Osteoblast (primary cell): ENCODE data around the gene ST6GALNAC3. TPM values are rescaled to one million over a fixed set of nuclear protein-coding genes. Genes with fewer than 3 reads are reported as not detected.

Experiments used
- DNase-seq: peaks from one replicate; pipeline ENCODE4 v3.0.0; 2011; ENCODE audit warnings: low spot score, mixed read lengths; ENCODE audit not compliant: insufficient read length; ENCODE audit errors: missing footprints
- H2AFZ ChIP-seq: 2 replicates; pipeline ENCODE4 v1.6.0; 2011; ENCODE audit warnings: mild to moderate bottlenecking, low read length
- H3K27ac ChIP-seq: 2 replicates; pipeline ENCODE4 v1.5.1; 2011; ENCODE audit warnings: mild to moderate bottlenecking, low read depth, low read length, moderate library complexity
- H3K27me3 ChIP-seq: 2 replicates; pipeline ENCODE4 v1.6.0; 2012; ENCODE audit warnings: mild to moderate bottlenecking, control low read depth, inconsistent platforms, low read length, moderate library complexity; ENCODE audit not compliant: insufficient read depth
- H3K36me3 ChIP-seq: 2 replicates; pipeline ENCODE4 v1.5.1; 2011; ENCODE audit warnings: mild to moderate bottlenecking, low read length, control low read depth, moderate library complexity; ENCODE audit not compliant: insufficient read depth
- H3K4me1 ChIP-seq: 2 replicates; pipeline ENCODE4 v1.5.1; 2011; ENCODE audit warnings: mild to moderate bottlenecking, low read length, control low read depth, moderate library complexity; ENCODE audit not compliant: insufficient read depth
- H3K4me2 ChIP-seq: 2 replicates; pipeline ENCODE4 v1.6.0; 2011; ENCODE audit warnings: mild to moderate bottlenecking, low read length; ENCODE audit not compliant: insufficient read depth
- H3K4me3 ChIP-seq: fragments of 200-600 bp; sonication (generic); 3 replicates; pipeline ENCODE4 v1.5.1; 2012; ENCODE audit warnings: mild to moderate bottlenecking, low read length, inconsistent platforms; ENCODE audit not compliant: insufficient read depth
- H3K79me2 ChIP-seq: 2 replicates; pipeline ENCODE4 v1.6.0; 2012; ENCODE audit warnings: mild to moderate bottlenecking, low read length, control low read depth, inconsistent platforms; ENCODE audit not compliant: insufficient read depth
- H3K9me3 ChIP-seq: 2 replicates; pipeline ENCODE4 v1.5.1; 2011; ENCODE audit warnings: low read depth, low read length, control low read depth
- H4K20me1 ChIP-seq: 2 replicates; pipeline ENCODE4 v1.6.0; 2012; ENCODE audit warnings: mild to moderate bottlenecking, low read length, control low read depth; ENCODE audit not compliant: insufficient read depth
- CTCF ChIP-seq: IDR thresholded peaks from 2 replicates; pipeline ENCODE4 v1.5.1; 2011; ENCODE audit warnings: mild to moderate bottlenecking, low read depth, low read length, moderate library complexity; ENCODE audit errors: extremely low read depth
- total RNA-seq: library from RNA; depleted of rRNA; stranded (reverse); fragments of >200 nt; gene quantifications from 2 replicates; pipeline ENCODE4 v1.2.3, GENCODE V29; 2012

The ST6GALNAC3 gene
- total RNA-seq, 1 donor, result not detected

GRCh38 chr1:76147917-76148316 lies 73.4 kb downstream of the ST6GALNAC3 start:
- no peaks in the 10 kb centered on the region for H3K27me3 ChIP-seq
- no peaks in the 10 kb centered on the region for H3K4me1 ChIP-seq
- no peaks in the 10 kb centered on the region for H3K36me3 ChIP-seq
- no peaks in the 10 kb centered on the region for H4K20me1 ChIP-seq
- TF ChIP-seq CTCF, result no peak
- no peaks in the 10 kb centered on the region for H3K79me2 ChIP-seq
- no peak overlapping the region for H3K4me3 ChIP-seq
- DNase-seq, result no peak
- no peak overlapping the region for H3K27ac ChIP-seq
- no peak overlapping the region for H2AFZ ChIP-seq
- no peaks in the 10 kb centered on the region for H3K9me3 ChIP-seq
- no peak overlapping the region for H3K4me2 ChIP-seq

DNA sequence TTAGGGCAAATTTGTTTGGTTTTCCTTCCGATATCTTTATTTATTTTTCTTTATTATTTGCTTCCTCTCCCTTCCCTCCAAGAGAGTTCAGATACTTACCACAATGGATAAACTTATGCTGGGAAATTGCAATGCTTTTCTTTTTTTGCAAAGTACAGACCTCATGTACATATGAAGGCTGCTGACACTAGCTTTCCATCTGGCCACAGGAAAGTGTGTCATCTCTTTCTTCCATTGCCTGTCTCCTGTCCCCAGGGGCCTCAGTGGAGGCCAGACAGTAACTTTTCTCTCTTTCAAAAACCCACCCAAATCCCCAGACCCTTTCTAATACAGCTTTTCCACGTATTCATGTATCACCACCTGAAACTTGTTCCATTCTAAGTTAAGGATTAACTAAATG lies 73.9 kb downstream of the ST6GALNAC3 start:
- Histone ChIP-seq H3K79me2 (no peaks in the 10 kb centered on the region), H3K4me1 (no peaks in the 10 kb centered on the region), H3K9me3 (no peaks in the 10 kb centered on the region), H4K20me1 (no peaks in the 10 kb centered on the region), H2AFZ (no peak overlapping the region), H3K4me3 (no peak overlapping the region), H3K27ac (no peak overlapping the region), H3K27me3 (no peaks in the 10 kb centered on the region), H3K36me3 (no peaks in the 10 kb centered on the region), H3K4me2 (no peak overlapping the region)
- TF ChIP-seq CTCF, result no peak
- no peak for DNase-seq

GRCh38 chr1:76153841-76154205 lies 79.3 kb downstream of the ST6GALNAC3 start:
- no peak overlapping the region for H2AFZ ChIP-seq
- no peak for DNase-seq
- H3K79me2 ChIP-seq, result no peaks in the 10 kb centered on the region
- peak overlapping the region; percentile 84 for H3K4me2 ChIP-seq
- no peaks in the 10 kb centered on the region for H4K20me1 ChIP-seq
- no peaks in the 10 kb centered on the region for H3K9me3 ChIP-seq
- no peak overlapping the region for H3K27ac ChIP-seq
- no peaks in the 10 kb centered on the region for H3K27me3 ChIP-seq
- TF ChIP-seq CTCF, result no peak
- no peak overlapping the region for H3K4me3 ChIP-seq
- H3K4me1 ChIP-seq, result peaks cover 4% of the 10 kb centered on the region
- H3K36me3 ChIP-seq, result no peaks in the 10 kb centered on the region

GRCh38 chr1:76154206-76154956 lies 79.8 kb downstream of the ST6GALNAC3 start:
- H3K4me1 ChIP-seq, result peaks cover 4% of the 10 kb centered on the region
- no peaks in the 10 kb centered on the region for H3K27me3 ChIP-seq
- peak overlapping the region; percentile 89 for H2AFZ ChIP-seq
- peak; percentile 97 for TF ChIP-seq CTCF
- H3K36me3 ChIP-seq, result no peaks in the 10 kb centered on the region
- H3K9me3 ChIP-seq, result no peaks in the 10 kb centered on the region
- no peak overlapping the region for H3K27ac ChIP-seq
- no peaks in the 10 kb centered on the region for H3K79me2 ChIP-seq
- peak overlapping the region; percentile 64 for H3K4me3 ChIP-seq
- peak overlapping the region; percentile 84 for H3K4me2 ChIP-seq
- no peaks in the 10 kb centered on the region for H4K20me1 ChIP-seq
- DNase-seq, result peak; percentile 83
